HG03571 (cell line): ENCODE results near the gene SEMA4F.

Source experiments
- ATAC-seq: cut with Tn5 transposase; IDR thresholded peaks from one replicate; pipeline ENCODE4 v1.9.1; 2021; ENCODE audit not compliant: unreplicated experiment

Gene SEMA4F

GRCh38 chr2:74658516-74658915 lies 4.5 kb downstream of the SEMA4F start:
- ATAC-seq, result no peak

- no peak for ATAC-seq
These were observed 5.4 kb downstream of the SEMA4F start for GRCh38 chr2:74659462-74659861.

- no peak for ATAC-seq
These were observed 14.0 kb downstream of the SEMA4F start for GRCh38 chr2:74668087-74668486.

GRCh38 chr2:74670263-74670662 lies 16.2 kb downstream of the SEMA4F start:
- no peak for ATAC-seq

GRCh38 chr2:74671479-74671878 lies 17.4 kb downstream of the SEMA4F start:
- no peak for ATAC-seq

- ATAC-seq, result no peak
These were observed 19.9 kb downstream of the SEMA4F start for GRCh38 chr2:74673826-74674528.

GRCh38 chr2:74675090-74675489 lies 21.0 kb downstream of the SEMA4F start:
- ATAC-seq, result no peak

- no peak for ATAC-seq
These were observed 22.3 kb downstream of the SEMA4F start for GRCh38 chr2:74676331-74676730.

GRCh38 chr2:74679615-74680014 lies 25.6 kb downstream of the SEMA4F start:
- ATAC-seq, result no peak

GRCh38 chr2:74682501-74682900 lies 28.5 kb downstream of the SEMA4F start:
- no peak for ATAC-seq

GRCh38 chr2:74685408-74685807 lies 31.4 kb downstream of the SEMA4F start:
- ATAC-seq, result no peak

GRCh38 chr2:74688881-74689280 lies 34.8 kb downstream of the SEMA4F start:
- no peak for ATAC-seq

- ATAC-seq, result no peak
These were observed 35.6 kb downstream of the SEMA4F start for GRCh38 chr2:74689671-74690070.

GRCh38 chr2:74690571-74690970 lies 36.5 kb downstream of the SEMA4F start:
- ATAC-seq, result no peak

- ATAC-seq, result no peak
These were observed 37.9 kb downstream of the SEMA4F start for GRCh38 chr2:74691929-74692328.

GRCh38 chr2:74693213-74693612 lies 39.2 kb downstream of the SEMA4F start:
- no peak for ATAC-seq

GRCh38 chr2:74693668-74694067 lies 39.6 kb downstream of the SEMA4F start:
- no peak for ATAC-seq

GRCh38 chr2:74694281-74694680 lies 40.2 kb downstream of the SEMA4F start:
- no peak for ATAC-seq

- ATAC-seq, result no peak
These were observed 41.6 kb downstream of the SEMA4F start for GRCh38 chr2:74695663-74696062.

- ATAC-seq, result no peak
These were observed 42.8 kb downstream of the SEMA4F start for GRCh38 chr2:74696829-74697228.

GRCh38 chr2:74700643-74701372 lies 46.8 kb downstream of the SEMA4F start:
- ATAC-seq, result no peak

- no peak for ATAC-seq
These were observed 48.1 kb downstream of the SEMA4F start for GRCh38 chr2:74702001-74702715.
